GM03348 (cell line): ENCODE results near the gene USP19.

Experiments used
- DNase-seq: peaks from one replicate; pipeline ENCODE4 v3.0.0; 2012; ENCODE audit warnings: low spot score

Gene USP19, protein sequence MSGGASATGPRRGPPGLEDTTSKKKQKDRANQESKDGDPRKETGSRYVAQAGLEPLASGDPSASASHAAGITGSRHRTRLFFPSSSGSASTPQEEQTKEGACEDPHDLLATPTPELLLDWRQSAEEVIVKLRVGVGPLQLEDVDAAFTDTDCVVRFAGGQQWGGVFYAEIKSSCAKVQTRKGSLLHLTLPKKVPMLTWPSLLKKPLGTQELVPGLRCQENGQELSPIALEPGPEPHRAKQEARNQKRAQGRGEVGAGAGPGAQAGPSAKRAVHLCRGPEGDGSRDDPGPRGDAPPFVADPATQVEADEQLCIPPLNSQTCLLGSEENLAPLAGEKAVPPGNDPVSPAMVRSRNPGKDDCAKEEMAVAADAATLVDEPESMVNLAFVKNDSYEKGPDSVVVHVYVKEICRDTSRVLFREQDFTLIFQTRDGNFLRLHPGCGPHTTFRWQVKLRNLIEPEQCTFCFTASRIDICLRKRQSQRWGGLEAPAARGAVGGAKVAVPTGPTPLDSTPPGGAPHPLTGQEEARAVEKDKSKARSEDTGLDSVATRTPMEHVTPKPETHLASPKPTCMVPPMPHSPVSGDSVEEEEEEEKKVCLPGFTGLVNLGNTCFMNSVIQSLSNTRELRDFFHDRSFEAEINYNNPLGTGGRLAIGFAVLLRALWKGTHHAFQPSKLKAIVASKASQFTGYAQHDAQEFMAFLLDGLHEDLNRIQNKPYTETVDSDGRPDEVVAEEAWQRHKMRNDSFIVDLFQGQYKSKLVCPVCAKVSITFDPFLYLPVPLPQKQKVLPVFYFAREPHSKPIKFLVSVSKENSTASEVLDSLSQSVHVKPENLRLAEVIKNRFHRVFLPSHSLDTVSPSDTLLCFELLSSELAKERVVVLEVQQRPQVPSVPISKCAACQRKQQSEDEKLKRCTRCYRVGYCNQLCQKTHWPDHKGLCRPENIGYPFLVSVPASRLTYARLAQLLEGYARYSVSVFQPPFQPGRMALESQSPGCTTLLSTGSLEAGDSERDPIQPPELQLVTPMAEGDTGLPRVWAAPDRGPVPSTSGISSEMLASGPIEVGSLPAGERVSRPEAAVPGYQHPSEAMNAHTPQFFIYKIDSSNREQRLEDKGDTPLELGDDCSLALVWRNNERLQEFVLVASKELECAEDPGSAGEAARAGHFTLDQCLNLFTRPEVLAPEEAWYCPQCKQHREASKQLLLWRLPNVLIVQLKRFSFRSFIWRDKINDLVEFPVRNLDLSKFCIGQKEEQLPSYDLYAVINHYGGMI (N-terminal part only)

DNA sequence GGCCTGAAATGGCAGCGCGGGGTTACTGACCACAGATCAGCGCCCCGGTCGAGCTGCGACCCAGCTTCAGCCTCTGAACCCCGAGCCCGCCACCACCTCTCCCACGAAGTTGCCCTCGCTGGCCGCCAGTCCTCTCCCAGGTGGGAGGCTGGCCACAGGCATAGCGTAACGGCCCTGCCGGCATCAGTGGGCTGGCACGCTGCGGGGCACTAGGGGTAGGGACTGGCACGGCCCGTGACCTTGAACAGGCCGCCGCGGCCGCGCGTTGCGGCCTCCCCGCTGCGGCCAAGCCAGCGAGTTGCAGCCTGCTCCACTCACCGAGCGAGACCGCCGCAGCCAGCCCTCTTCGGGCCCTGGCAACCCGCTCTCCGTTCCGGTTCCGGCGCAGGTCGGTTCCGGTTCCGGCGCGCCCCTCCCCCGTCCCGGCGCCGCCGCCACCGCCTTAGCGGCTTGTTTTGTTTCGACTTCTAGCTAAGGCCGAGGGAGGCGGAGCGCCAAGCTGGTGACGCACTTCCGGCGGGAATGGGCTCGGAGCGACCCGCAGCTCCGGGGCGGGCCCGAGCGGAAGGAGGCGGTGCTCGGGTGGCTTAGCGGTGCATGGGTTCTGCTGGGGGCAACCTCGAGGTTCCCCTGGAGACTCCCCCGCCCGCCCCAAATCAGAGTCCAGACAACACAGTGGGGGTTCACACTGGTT, at the start of gene USP19:
Gene USP19, minus strand, starts transcription at position 386 of the 694 bp plus-strand sequence. CDS start 1,678 bp downstream, outside the sequence.
- peak; percentile 96 for DNase-seq

DNA sequence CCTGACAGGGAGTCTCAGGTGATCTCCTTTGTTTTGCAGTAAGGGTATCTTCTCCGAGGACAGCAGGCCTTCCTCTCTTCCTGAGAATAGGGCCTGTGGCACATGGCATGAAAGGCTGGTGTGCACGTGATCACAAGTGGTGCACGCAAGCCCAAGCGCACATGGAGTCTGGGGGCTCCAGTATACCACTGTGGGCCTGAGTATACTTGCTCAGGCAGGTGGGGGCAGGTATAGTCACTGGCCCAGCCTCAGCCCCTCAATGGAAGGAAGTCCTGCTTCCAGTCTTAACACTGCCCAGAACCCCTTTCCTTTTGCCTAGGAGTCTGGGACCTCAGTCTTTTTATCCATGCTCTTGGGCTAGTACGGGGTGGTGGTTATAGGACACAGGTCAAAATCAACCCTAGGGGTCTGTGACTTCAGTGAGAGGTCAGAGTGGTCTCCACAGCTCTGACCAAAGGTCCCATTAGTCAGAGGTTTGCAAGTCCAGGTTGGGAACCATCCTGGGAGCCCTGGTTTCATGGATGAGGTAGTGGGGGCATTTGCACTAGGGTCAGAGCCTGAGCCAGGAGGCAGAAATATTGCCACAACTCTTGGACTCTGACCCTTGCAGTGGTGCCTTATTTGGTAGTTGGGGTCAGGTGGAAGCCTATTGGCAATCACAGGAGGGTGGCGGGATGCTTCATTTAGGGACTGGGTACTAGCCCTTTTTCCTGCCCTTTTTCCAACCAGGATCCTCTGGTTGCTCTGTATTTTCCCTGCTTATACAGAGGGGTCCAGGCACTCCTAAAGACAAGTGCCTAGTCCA, 46.3 kb upstream of the USP19 start:
- no peak for DNase-seq

- DNase-seq: peak; percentile 94
Observed at GRCh38 chr3:49165771-49166751, 45.4 kb upstream of the USP19 start, which contains the start of gene CCDC71. Gene CCDC71, minus strand, starts transcription at chr3:49166331. Its CDS starts 2,123 bp downstream, at chr3:49164208.

- no peak for DNase-seq
Observed at GRCh38 chr3:49164983-49165720, 44.5 kb upstream of the USP19 start.

- no peak for DNase-seq
Observed at GRCh38 chr3:49163609-49164008, 43.0 kb upstream of the USP19 start.

- no peak for DNase-seq
Observed at GRCh38 chr3:49162751-49163419, 42.3 kb upstream of the USP19 start.

DNA sequence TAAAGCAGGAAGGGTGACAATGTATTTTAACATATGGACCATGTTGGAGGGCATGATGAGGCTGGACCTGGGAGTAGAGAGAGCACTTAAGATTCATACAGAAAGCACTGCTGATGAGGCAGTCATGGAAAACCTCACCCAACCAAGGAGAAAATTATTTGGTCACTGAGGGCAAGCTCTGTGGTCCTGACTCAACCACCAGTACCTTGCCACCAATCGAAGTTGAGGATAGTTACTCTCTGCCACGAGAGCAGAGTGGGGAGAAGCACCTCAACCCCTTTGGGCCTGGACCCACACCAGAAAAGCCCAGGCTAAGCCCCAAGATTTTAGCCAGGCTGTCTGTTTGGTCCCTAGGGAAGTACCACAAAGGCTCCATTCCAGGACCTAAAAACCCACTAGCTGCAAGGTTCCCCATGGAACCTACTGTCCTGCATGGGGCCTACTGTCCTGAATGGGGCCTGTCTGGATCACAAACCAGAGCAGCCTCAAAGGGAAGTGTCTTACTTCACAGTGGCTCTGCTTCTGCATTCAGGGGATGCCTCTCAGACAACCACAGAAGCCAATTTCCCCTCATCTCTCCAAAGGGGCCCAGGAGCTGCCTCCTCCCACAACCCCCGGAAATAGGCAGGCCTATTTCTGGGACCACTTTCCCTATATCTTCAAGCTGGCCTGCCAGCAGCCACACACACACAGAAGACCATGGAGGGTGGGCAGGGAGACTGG, 41.3 kb upstream of the USP19 start:
- DNase-seq: no peak

DNA sequence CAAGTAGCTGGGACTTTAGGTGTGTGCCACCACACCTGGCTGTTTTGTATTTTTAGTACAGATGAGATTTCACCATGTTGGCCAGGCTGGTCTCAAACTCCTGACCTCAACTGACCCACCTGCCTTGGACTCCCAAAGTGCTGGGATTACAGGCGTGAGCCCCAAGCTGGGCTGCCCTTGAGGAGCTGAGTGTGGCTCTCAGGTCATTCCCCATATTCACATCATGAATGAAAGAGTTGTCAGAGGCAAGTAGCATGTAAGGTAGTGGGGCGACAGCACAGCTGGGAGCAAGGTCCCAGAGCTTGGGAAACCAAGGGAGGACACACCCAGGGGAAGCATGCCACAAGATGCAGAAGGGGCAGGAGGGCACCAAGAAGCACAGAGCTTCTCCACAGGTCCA, 40.6 kb upstream of the USP19 start:
- no peak for DNase-seq

- DNase-seq: no peak
Observed at GRCh38 chr3:49158792-49159191, 38.2 kb upstream of the USP19 start.

DNA sequence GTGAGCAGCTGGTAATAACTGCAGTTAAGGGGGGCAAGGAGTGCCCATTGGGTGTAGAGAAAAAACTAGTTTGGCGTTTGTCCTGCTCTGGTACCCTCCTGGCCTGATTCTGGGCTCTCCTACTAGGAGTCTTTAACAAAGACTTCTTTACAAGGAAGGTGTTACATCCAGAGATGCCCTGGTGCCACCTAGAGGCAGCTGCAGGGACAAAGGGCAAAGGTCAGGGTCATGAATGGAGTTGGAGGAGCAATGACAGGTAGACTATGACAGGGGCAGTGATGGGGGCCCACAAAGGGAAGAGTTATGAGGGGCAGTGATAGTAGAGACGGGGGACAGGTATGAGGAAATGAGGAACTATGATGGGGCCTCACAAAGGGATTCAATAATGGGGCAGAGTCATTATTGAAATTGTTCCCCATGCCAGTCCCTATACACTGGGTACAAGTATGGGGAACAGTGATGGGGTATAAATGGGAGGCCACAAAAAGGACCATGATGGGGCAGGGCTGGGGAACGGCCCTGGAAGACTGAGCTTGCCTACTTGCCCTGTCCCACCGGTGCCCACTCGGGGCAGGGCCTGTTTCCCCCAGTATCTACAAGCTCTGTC, 37.6 kb upstream of the USP19 start:
- DNase-seq: no peak

DNA sequence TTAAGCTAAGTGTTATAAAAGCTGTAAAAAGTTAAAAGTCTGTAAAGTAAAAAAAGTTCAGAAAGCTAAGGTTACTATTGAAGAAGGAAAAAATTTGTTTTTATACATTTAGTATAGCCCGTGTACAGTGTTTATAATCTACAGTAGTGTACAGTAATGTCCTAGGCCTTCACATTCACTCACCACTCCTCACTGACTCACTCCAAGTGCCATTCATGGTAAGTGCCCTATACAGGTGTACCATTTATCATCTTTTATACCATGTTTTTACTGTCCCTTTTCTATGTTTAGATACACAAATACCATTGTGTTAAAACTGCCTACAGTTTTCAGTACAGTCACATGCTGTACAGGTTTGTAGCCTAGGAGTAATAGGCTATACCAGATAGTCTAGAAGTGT, 36.7 kb upstream of the USP19 start:
- no peak for DNase-seq

- DNase-seq: no peak
Observed at GRCh38 chr3:49153349-49153912, 32.8 kb upstream of the USP19 start.

DNA sequence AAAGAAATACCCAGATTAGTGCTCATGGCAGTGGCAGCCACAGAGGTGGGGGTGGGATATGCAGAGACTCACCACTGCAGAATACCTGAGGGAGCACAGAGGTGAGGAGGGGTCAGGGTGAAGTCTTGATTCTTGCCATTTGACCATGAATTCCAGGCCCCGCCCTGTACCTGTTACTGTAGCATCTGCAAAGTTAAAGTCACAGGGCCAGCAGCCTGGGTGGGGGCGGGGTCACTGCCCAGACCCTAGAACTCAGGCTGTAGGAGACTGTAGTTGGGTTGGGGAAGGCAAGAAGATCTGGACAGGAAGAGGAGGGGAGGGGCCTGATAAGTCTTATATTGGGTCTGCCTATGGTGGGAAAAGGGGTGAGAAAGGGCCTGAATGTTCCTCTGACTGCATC, 31.0 kb upstream of the USP19 start:
- no peak for DNase-seq

GRCh38 chr3:49148159-49148558, 27.5 kb upstream of the USP19 start:
- no peak for DNase-seq

- no peak for DNase-seq
Observed at GRCh38 chr3:49140080-49140479, 19.5 kb upstream of the USP19 start.

DNA sequence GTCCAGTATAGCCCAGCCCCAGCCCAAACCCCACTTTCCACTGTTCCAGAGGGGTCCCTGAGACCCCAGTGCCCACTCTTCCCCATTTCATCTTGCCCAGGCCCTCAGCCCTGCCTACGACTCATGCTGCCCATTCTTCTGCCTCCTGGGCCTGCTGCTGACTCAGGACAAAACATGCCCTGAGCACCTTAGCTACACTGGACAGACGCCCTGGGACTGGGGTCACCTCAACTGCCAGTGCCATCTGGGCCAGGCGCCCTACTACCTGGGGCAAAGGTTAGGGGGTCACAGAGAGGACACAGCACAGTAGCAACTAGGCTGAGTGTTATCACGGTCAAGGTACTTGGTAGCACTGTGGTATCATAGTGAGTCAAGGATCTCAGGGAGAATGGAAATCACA, 14.9 kb upstream of the USP19 start:
- DNase-seq: no peak
